ENCODE measurements around the gene RPS27A.

DNA sequence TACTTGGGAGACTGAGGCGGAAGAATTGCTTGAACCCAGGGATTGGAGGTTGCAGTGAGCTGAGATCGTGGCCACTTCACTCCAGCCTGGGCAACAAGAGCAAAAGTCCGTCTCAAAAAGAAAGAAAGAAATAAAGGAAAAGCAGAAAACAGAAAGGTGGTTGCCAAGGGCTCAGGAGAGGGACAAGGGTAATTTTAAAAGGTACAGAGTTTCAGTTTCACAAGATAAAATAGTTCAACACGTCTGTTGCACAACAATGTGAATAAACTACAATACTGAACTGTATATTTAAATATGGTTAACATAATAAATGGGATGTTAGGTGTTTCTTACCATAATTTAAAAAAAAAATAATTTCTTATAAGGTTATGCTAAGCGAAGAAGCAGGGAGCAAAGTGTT lies 12.9 kb downstream of the RPS27A start:
- TF ChIP-seq, protein P1, sequence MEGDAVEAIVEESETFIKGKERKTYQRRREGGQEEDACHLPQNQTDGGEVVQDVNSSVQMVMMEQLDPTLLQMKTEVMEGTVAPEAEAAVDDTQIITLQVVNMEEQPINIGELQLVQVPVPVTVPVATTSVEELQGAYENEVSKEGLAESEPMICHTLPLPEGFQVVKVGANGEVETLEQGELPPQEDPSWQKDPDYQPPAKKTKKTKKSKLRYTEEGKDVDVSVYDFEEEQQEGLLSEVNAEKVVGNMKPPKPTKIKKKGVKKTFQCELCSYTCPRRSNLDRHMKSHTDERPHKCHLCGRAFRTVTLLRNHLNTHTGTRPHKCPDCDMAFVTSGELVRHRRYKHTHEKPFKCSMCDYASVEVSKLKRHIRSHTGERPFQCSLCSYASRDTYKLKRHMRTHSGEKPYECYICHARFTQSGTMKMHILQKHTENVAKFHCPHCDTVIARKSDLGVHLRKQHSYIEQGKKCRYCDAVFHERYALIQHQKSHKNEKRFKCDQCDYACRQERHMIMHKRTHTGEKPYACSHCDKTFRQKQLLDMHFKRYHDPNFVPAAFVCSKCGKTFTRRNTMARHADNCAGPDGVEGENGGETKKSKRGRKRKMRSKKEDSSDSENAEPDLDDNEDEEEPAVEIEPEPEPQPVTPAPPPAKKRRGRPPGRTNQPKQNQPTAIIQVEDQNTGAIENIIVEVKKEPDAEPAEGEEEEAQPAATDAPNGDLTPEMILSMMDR (IDR thresholded peaks at IDR 0.05), result no peak
- TF ChIP-seq POLR2A (IDR thresholded peaks at IDR 0.05), result no peak
